ENCODE data around the gene GNG7. TPM values are rescaled to one million over a fixed set of nuclear protein-coding genes. Genes with fewer than 3 reads are reported as not detected.

The GNG7 gene
- total and polyA plus RNA-seq, 10 of the 15 experiments (the other 5 are each of a cell fraction or from before 2014, with no cell fraction given) = 1.9 to 13.6 (median 6.5) TPM

DNA sequence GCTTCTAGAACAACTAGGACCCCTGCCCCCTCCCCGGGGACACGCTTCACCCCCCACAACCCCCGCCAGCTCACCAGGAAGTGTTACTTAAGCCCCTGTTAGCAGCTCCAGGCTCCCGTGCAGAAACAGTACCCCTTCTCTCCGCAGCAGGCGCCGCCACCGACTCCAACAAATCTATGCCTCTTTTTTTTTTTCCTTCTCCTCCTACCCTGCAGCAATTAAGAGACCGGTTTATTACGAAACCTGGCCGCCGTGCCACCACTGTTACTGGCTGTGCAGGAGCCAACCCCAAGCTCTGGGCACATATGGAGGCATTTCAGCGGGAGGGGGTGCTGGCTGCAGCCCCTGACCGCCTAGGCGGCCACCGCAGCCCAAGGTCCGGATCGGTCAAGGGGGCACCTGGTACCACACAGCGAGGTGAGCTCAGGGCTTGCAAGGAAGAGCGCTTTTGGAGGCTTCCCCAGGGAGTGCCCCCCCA, 224.2 kb downstream of the GNG7 start (continued):
- TF ChIP-seq, protein P1, sequence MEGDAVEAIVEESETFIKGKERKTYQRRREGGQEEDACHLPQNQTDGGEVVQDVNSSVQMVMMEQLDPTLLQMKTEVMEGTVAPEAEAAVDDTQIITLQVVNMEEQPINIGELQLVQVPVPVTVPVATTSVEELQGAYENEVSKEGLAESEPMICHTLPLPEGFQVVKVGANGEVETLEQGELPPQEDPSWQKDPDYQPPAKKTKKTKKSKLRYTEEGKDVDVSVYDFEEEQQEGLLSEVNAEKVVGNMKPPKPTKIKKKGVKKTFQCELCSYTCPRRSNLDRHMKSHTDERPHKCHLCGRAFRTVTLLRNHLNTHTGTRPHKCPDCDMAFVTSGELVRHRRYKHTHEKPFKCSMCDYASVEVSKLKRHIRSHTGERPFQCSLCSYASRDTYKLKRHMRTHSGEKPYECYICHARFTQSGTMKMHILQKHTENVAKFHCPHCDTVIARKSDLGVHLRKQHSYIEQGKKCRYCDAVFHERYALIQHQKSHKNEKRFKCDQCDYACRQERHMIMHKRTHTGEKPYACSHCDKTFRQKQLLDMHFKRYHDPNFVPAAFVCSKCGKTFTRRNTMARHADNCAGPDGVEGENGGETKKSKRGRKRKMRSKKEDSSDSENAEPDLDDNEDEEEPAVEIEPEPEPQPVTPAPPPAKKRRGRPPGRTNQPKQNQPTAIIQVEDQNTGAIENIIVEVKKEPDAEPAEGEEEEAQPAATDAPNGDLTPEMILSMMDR (IDR thresholded peaks at IDR 0.05 in 2 of 3, conservative IDR thresholded peaks at IDR 0.05 in 1 of 3; ENCODE audit: control insufficient read depth in 2 of 3, extremely low read depth in 1 of 3, insufficient read depth in 1 of 3, low read depth in 3 of 3, low read length in 3 of 3) = peak in 2 of 3 experiments; percentile 20 to 26; a peak in 1 of 6 replicates
- TF ChIP-seq BHLHE40 (IDR thresholded peaks at IDR 0.05; ENCODE audit: borderline replicate concordance in 1 of 2, low read depth in 2 of 2, low read length in 1 of 2) (no peak; a peak in 2 of 4 replicates), BMI1 (IDR thresholded peaks at IDR 0.05; ENCODE audit: borderline replicate concordance) (peak; percentile 26; the same call in 1 of the 2 replicates)

DNA sequence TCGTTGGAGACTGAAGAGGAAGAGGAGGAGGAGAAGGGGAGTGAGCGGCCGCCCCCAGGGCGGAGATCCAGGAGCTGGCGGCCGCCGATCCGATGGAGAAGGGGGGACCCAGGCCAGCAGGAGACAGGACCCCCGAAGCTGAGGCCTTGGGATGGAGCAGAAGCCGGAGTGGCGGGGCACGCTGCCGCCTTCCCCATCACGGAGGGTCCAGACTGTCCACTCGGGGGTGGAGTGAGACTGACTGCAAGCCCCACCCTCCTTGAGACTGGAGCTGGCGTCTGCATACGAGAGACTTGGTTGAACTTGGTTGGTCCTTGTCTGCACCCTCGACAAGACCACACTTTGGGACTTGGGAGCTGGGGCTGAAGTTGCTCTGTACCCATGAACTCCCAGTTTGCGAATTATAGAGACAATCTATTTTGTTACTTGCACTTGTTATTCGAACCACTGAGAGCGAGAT, 224.7 kb downstream of the GNG7 start:
- H3K27ac ChIP-seq (ENCODE audit: control insufficient read depth, insufficient read depth) = peak overlapping the region; percentile 95
- CTCF ChIA-PET = interaction anchor here (0.7 to 5.8 kb wide), 11 partner anchors 65 to 272 kb away, joined by 3 to 113 read pairs (median 6); no protein-coding TSS in a partner anchor
- POLR2A ChIA-PET = interaction anchor here (0.5 to 6.8 kb wide), 12 partner anchors 21 to 159 kb away, joined by 3 to 166 read pairs (median 12); partner anchors contain the start of gene LMNB2
- RAD21 ChIA-PET (ENCODE audit: unreplicated experiment) = interaction anchor here (0.7 to 6.5 kb wide), 22 partner anchors 21 to 312 kb away, joined by 3 to 221 read pairs (median 6); no protein-coding TSS in a partner anchor
- peaks cover 12% of the 10 kb centered on the region; the same call in 1 of the 2 replicates for H4K20me1 ChIP-seq (ENCODE audit: control insufficient read depth, insufficient read depth)
- H3K79me2 ChIP-seq (ENCODE audit: control insufficient read depth, insufficient read depth, low read length) = peaks cover 44% of the 10 kb centered on the region
- FAIRE-seq (peak; percentile 52), DNase-seq (ENCODE audit: low read depth, low spot score) (no peak), ATAC-seq (peak; percentile 22)
- H3K4me2 ChIP-seq (ENCODE audit: control insufficient read depth, insufficient read depth) = peak overlapping the region; percentile 98
- peak overlapping the region; percentile 96 for H3K9ac ChIP-seq (ENCODE audit: control insufficient read depth, insufficient read depth, low read length)
- in situ Hi-C loops (cut with MboI) (no loop called here), intact Hi-C loops (cut with micrococcal nuclease; ENCODE audit: unreplicated experiment) (loop anchor here (2.0 kb wide), 1 partner anchor 75 kb away; no protein-coding TSS in a partner anchor)
- no peak overlapping the region for H2AFZ ChIP-seq (ENCODE audit: control insufficient read depth, low read depth, low read length)
- H3K4me3 ChIP-seq = peak overlapping the region; percentile 100
- peaks cover 3% of the 10 kb centered on the region; the same call in 1 of the 3 replicates for H3K9me3 ChIP-seq (replicated peaks; ENCODE audit: control insufficient read depth, insufficient read depth, low read length)
- WGBS (ENCODE audit: insufficient coverage, insufficient replicate concordance, low lambda C conversion rate, missing lambda C conversion rate) = under 1% methylated on average over 18 of the region's 21 CpGs
- no peaks in the 10 kb centered on the region for H3K27me3 ChIP-seq (replicated peaks in 1 of 2; ENCODE audit: control insufficient read depth in 2 of 2, insufficient read depth in 2 of 2, low read length in 1 of 2)
- no TSS peak for BruUV-seq (replicated peaks)
- peaks cover 12% of the 10 kb centered on the region for H3K4me1 ChIP-seq (ENCODE audit: control insufficient read depth, insufficient read depth, low read length)
- SMC1A ChIA-PET (ENCODE audit: uncharacterized antibody, unreplicated experiment) = interaction anchor here (0.7 to 10.5 kb wide), 13 partner anchors 8 to 157 kb away, joined by 3 to 143 read pairs (median 9); no protein-coding TSS in a partner anchor
- peaks cover 2% of the 10 kb centered on the region in 2 experiments; a peak in 2 of 4 replicates for H3K36me3 ChIP-seq (ENCODE audit: control insufficient read depth in 2 of 2, insufficient read depth in 2 of 2, low read length in 1 of 2)
- TF ChIP-seq MTA2 (IDR thresholded peaks at IDR 0.05; ENCODE audit: low read depth) (no peak), NR2F1 (conservative IDR thresholded peaks at IDR 0.05) (no peak), RAD51 (IDR thresholded peaks at IDR 0.05) (no peak), SMAD5 (IDR thresholded peaks at IDR 0.05; ENCODE audit: low read depth) (peak; percentile 67; the same call in 1 of the 2 replicates), SUZ12 (IDR thresholded peaks at IDR 0.05; ENCODE audit: unreplicated experiment) (no peak), IKZF1 (conservative IDR thresholded peaks at IDR 0.05) (no peak), CBX5 (IDR thresholded peaks at IDR 0.05; ENCODE audit: low read depth) (no peak; the same call in 1 of the 2 replicates), SREBF2 (IDR thresholded peaks at IDR 0.05; ENCODE audit: low read length) (no peak), RCOR1 (conservative IDR thresholded peaks at IDR 0.05; ENCODE audit: low read depth, low read length) (no peak), EZH2 (IDR thresholded peaks at IDR 0.05; ENCODE audit: borderline replicate concordance, control insufficient read depth, low read depth, low read length) (no peak), ZBED1 (IDR thresholded peaks at IDR 0.05; ENCODE audit: borderline replicate concordance) (no peak), KDM1A (IDR thresholded peaks at IDR 0.05; ENCODE audit: borderline replicate concordance) (no peak), POU2F2 (IDR thresholded peaks at IDR 0.05; ENCODE audit: borderline replicate concordance, low read depth, low read length) (peak; percentile 69; the same call in 1 of the 3 replicates), KLF5 (IDR thresholded peaks at IDR 0.05; ENCODE audit: partially characterized antibody) (no peak)
- TF ChIP-seq, protein P2, sequence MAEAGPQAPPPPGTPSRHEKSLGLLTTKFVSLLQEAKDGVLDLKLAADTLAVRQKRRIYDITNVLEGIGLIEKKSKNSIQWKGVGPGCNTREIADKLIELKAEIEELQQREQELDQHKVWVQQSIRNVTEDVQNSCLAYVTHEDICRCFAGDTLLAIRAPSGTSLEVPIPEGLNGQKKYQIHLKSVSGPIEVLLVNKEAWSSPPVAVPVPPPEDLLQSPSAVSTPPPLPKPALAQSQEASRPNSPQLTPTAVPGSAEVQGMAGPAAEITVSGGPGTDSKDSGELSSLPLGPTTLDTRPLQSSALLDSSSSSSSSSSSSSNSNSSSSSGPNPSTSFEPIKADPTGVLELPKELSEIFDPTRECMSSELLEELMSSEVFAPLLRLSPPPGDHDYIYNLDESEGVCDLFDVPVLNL (IDR thresholded peaks at IDR 0.05; ENCODE audit: low read depth, low read length) = no peak
- TF ChIP-seq, protein P3, sequence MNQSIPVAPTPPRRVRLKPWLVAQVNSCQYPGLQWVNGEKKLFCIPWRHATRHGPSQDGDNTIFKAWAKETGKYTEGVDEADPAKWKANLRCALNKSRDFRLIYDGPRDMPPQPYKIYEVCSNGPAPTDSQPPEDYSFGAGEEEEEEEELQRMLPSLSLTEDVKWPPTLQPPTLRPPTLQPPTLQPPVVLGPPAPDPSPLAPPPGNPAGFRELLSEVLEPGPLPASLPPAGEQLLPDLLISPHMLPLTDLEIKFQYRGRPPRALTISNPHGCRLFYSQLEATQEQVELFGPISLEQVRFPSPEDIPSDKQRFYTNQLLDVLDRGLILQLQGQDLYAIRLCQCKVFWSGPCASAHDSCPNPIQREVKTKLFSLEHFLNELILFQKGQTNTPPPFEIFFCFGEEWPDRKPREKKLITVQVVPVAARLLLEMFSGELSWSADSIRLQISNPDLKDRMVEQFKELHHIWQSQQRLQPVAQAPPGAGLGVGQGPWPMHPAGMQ (IDR thresholded peaks at IDR 0.05; ENCODE audit: borderline replicate concordance) = no peak

All from GM12878 (cell line).